Measurements from ENCODE around the gene CLOCK. TPM values are rescaled to one million over a fixed set of nuclear protein-coding genes. Genes with fewer than 3 reads are reported as not detected.
A peak's percentile ranks its signal among the peaks of the same experiment; 100 is the strongest.
"Not testable (repeated sequence)": the region's sequence is repeated elsewhere in the genome, so short reads cannot be mapped to it uniquely, and the experiment has no call there.

CLOCK gene
- total and polyA plus RNA-seq, 2 of the 13 experiments (the other 11 are each of a cell fraction or from before 2014, with no cell fraction given) = 8.8 to 13.5 TPM

DNA sequence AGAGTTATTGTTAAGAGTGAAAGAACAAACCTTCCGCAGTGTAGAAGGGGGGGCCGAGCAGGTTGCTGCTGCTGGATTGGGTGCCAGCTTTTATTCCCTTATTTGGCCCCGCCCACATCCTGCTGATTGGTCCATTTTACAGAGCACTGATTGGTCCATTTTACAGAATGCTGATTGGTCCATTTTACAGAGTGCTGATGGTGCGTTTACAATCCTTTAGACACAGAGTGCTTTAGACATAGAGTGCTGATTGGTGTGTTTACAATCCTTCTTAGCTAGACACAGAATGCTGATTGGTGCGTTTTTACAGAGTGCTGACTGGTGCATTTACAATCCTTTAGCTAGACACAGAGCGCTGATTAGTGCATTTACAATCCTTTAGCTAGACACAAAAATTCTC, 5.3 kb upstream of the CLOCK start:
- H3K9ac ChIP-seq (ENCODE audit: insufficient read depth, low read depth, low read length); H3K79me2 ChIP-seq (ENCODE audit: insufficient read depth, low read length); in situ Hi-C loops (cut with HindIII; ENCODE audit: extremely low pct_ligation_motif_present, low pct_unique_long_range_greater_than_20kb); CTCF ChIA-PET (ENCODE audit: low intra/inter-chr PET ratio, low total read pairs); H3K27ac ChIP-seq (ENCODE audit: extremely low read length, insufficient read depth, low read length); DNase-seq (ENCODE audit: low spot score); H3K27me3 ChIP-seq (ENCODE audit: control insufficient read depth in 1 of 2, insufficient read depth in 2 of 2, low read length in 2 of 2); H3K9me3 ChIP-seq (ENCODE audit: low read length); BruUV-seq (replicated peaks); H4K20me1 ChIP-seq (ENCODE audit: insufficient read depth, low read length); H2AFZ ChIP-seq (ENCODE audit: low read length); H3K4me2 ChIP-seq (ENCODE audit: low read depth, low read length); ATAC-seq; FAIRE-seq; POLR2A ChIA-PET; H3K36me3 ChIP-seq (replicated peaks in 1 of 2; ENCODE audit: control insufficient read depth in 1 of 2, insufficient read depth in 2 of 2, low read length in 2 of 2); H3K4me3 ChIP-seq (replicated peaks in 1 of 3; ENCODE audit: insufficient read depth in 1 of 3, low read depth in 2 of 3, low read length in 3 of 3): not testable (repeated sequence)
- TF ChIP-seq MAFF (IDR thresholded peaks at IDR 0.05; ENCODE audit: low read depth, low read length) = peak; percentile 73
- peak; percentile 63 for TF ChIP-seq NFYC (CRISPR knock-in tag; IDR thresholded peaks at IDR 0.05)
- peak; percentile 70 for TF ChIP-seq NFYB (CRISPR knock-in tag; IDR thresholded peaks at IDR 0.05)
- peak; percentile 69 to 77 for TF ChIP-seq MAFK (conservative IDR thresholded peaks at IDR 0.05 in 1 of 2, IDR thresholded peaks at IDR 0.05 in 1 of 2; ENCODE audit: low read length in 2 of 2)
- peaks cover 34% of the 10 kb centered on the region for H3K4me1 ChIP-seq (ENCODE audit: insufficient read depth, low read length)
- 44% methylated on average over 6 of the region's 6 CpGs for WGBS (ENCODE audit: low lambda C conversion rate)
- intact Hi-C loops (cut with micrococcal nuclease; ENCODE audit: unreplicated experiment) = loop anchor here (2.0 to 10.0 kb wide), 2 partner anchors 205 to 367 kb away; partner anchors contain the start of gene SRD5A3

DNA sequence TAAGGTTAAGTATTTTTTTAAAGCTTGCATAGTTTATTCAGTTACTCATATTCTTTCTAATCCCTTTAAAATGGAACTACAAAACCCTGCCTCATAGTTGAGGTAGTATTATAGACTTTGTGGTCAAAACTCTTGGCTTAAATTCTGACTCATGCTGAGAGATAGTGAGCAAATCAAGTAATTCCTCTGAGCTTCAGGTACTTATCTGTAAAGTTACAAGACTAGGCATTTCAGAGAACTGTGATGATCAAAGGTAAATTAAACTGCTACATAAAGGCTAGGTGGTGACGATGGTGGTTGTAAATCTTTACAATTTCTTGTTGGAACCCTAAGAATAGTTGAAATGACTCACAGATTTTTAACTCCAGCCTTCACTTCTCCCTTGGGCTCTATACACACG, 3.2 kb upstream of the CLOCK start:
- FAIRE-seq = no peak
- intact Hi-C loops (cut with micrococcal nuclease; ENCODE audit: unreplicated experiment) = loop anchor here (5.0 to 10.0 kb wide), 3 partner anchors 83 to 365 kb away; partner anchors contain the start of gene EXOC1
- no peak for ATAC-seq
- no peak overlapping the region for H3K27ac ChIP-seq (ENCODE audit: extremely low read length, insufficient read depth, low read length)
- CTCF ChIA-PET (ENCODE audit: low intra/inter-chr PET ratio, low total read pairs) = no interaction called here
- DNase-seq (ENCODE audit: low spot score) = no peak
- POLR2A ChIA-PET = no interaction called here
- H4K20me1 ChIP-seq (ENCODE audit: insufficient read depth, low read length) = no peaks in the 10 kb centered on the region
- TF ChIP-seq HCFC1 (IDR thresholded peaks at IDR 0.05; ENCODE audit: low read depth, low read length) (no peak), ZFP82 (CRISPR knock-in tag; IDR thresholded peaks at IDR 0.05; ENCODE audit: borderline replicate concordance) (no peak), NBN (conservative IDR thresholded peaks at IDR 0.05) (no peak), MED13 (CRISPR knock-in tag; IDR thresholded peaks at IDR 0.05) (no peak), REL (CRISPR knock-in tag; conservative IDR thresholded peaks at IDR 0.05) (no peak), MIXL1 (CRISPR knock-in tag; IDR thresholded peaks at IDR 0.05) (no peak)
- TF ChIP-seq, protein P1, sequence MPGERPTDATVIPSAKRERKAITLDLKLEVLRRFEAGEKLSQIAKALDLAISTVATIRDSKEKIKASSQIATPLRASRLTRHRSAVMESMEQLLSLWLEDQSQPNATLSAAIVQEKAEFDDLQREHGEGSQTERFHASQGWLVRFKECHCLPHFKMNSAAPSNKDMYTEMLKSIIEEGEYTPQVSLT (CRISPR knock-in tag; IDR thresholded peaks at IDR 0.05; ENCODE audit: borderline replicate concordance, low read depth) = no peak
- TF ChIP-seq, protein P2, sequence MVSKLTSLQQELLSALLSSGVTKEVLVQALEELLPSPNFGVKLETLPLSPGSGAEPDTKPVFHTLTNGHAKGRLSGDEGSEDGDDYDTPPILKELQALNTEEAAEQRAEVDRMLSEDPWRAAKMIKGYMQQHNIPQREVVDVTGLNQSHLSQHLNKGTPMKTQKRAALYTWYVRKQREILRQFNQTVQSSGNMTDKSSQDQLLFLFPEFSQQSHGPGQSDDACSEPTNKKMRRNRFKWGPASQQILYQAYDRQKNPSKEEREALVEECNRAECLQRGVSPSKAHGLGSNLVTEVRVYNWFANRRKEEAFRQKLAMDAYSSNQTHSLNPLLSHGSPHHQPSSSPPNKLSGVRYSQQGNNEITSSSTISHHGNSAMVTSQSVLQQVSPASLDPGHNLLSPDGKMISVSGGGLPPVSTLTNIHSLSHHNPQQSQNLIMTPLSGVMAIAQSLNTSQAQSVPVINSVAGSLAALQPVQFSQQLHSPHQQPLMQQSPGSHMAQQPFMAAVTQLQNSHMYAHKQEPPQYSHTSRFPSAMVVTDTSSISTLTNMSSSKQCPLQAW (CRISPR knock-in tag; IDR thresholded peaks at IDR 0.05) = no peak
- H2AFZ ChIP-seq (ENCODE audit: low read length) = no peak overlapping the region
- BruUV-seq (replicated peaks) = no TSS peak
- no peak overlapping the region for H3K9ac ChIP-seq (ENCODE audit: insufficient read depth, low read depth, low read length)
- WGBS (ENCODE audit: low lambda C conversion rate) = 17% methylated on average over 2 of the region's 2 CpGs
- peaks cover 34% of the 10 kb centered on the region for H3K4me1 ChIP-seq (ENCODE audit: insufficient read depth, low read length)
- H3K9me3 ChIP-seq (ENCODE audit: low read length) = no peaks in the 10 kb centered on the region
- H3K4me3 ChIP-seq (replicated peaks in 1 of 3; ENCODE audit: insufficient read depth in 1 of 3, low read depth in 2 of 3, low read length in 3 of 3) = no peak overlapping the region
- H3K4me2 ChIP-seq (ENCODE audit: low read depth, low read length) = no peak overlapping the region
- no peaks in the 10 kb centered on the region; a peak in 2 of 5 replicates for H3K27me3 ChIP-seq (ENCODE audit: control insufficient read depth in 1 of 2, insufficient read depth in 2 of 2, low read length in 2 of 2)
- H3K36me3 ChIP-seq (replicated peaks in 1 of 2; ENCODE audit: control insufficient read depth in 1 of 2, insufficient read depth in 2 of 2, low read length in 2 of 2) = no peaks in the 10 kb centered on the region
- H3K79me2 ChIP-seq (ENCODE audit: insufficient read depth, low read length) = peaks cover 4% of the 10 kb centered on the region
- in situ Hi-C loops (cut with HindIII; ENCODE audit: extremely low pct_ligation_motif_present, low pct_unique_long_range_greater_than_20kb) = no loop called here
